Fibroblast of peridontal ligament (primary cell): ENCODE measurements around the gene NMRAL1.

Experiments used
- DNase-seq: peaks from one replicate; pipeline ENCODE4 v3.0.0-alpha.2; 2010; ENCODE audit errors: extremely low read depth

NMRAL1 gene

GRCh38 chr16:4474192-4474961, at the start of gene NMRAL1:
Gene NMRAL1, minus strand, starts transcription at chr16:4474625. Its CDS starts 493 bp downstream, at chr16:4474132.
- peak; percentile 86 for DNase-seq

- no peak for DNase-seq
Measured at GRCh38 chr16:4523686-4524085, 49.3 kb upstream of the NMRAL1 start.

- no peak for DNase-seq
Measured at GRCh38 chr16:4522051-4522581, 47.7 kb upstream of the NMRAL1 start.

GRCh38 chr16:4520913-4521312, 46.5 kb upstream of the NMRAL1 start:
- no peak for DNase-seq

GRCh38 chr16:4519274-4520058, 45.0 kb upstream of the NMRAL1 start:
- DNase-seq, result no peak

- no peak for DNase-seq
Measured at GRCh38 chr16:4517812-4518680, 43.6 kb upstream of the NMRAL1 start.

GRCh38 chr16:4515611-4516233, 41.3 kb upstream of the NMRAL1 start:
- peak; percentile 15 for DNase-seq

GRCh38 chr16:4514606-4515005, 40.2 kb upstream of the NMRAL1 start:
- no peak for DNase-seq

GRCh38 chr16:4513881-4514280, 39.5 kb upstream of the NMRAL1 start:
- no peak for DNase-seq

- no peak for DNase-seq
Measured at GRCh38 chr16:4513086-4513860, 38.8 kb upstream of the NMRAL1 start.

- DNase-seq, result no peak
Measured at GRCh38 chr16:4512473-4512872, 38.0 kb upstream of the NMRAL1 start.

- DNase-seq, result peak; percentile 32
Measured at GRCh38 chr16:4511441-4512082, 37.1 kb upstream of the NMRAL1 start.

- no peak for DNase-seq
Measured at GRCh38 chr16:4510747-4511426, 36.5 kb upstream of the NMRAL1 start.

GRCh38 chr16:4510131-4510530, 35.7 kb upstream of the NMRAL1 start:
- no peak for DNase-seq

GRCh38 chr16:4509420-4509819, 35.0 kb upstream of the NMRAL1 start:
- DNase-seq, result no peak

- no peak for DNase-seq
Measured at GRCh38 chr16:4508806-4509205, 34.4 kb upstream of the NMRAL1 start.

GRCh38 chr16:4507588-4508345, 33.3 kb upstream of the NMRAL1 start:
- no peak for DNase-seq

- peak; percentile 87 for DNase-seq
Measured at GRCh38 chr16:4506450-4506849, 32.0 kb upstream of the NMRAL1 start.
